GM19467 (cell line): ENCODE data around the gene AKAP6.

Source experiments
- ATAC-seq: cut with Tn5 transposase; IDR thresholded peaks from one replicate; pipeline ENCODE4 v1.9.1; 2021; ENCODE audit warnings: mild to moderate bottlenecking, moderate library complexity; ENCODE audit not compliant: unreplicated experiment

The AKAP6 gene

GRCh38 chr14:32650030-32650429 lies 320.9 kb downstream of the AKAP6 start:
- ATAC-seq = no peak

DNA sequence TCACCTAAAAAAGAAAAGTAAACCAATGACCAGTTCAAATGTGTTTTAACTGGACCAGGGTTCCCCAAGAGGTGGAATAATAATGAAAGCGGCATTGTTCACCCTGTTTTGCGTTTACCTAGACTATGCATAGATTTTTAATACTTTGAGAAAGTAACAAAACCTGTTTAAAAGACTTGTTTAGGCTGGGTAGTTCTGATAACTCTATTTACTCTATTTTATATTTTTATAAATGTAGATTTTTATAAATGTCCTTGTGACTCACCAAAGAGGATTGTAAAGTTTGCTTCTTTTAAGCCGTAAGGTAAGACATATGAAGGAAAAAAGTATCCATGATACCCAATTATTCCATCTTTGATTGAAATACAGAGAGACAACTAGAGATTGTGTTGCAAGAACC lies 321.6 kb downstream of the AKAP6 start:
- ATAC-seq = no peak

- no peak for ATAC-seq
These were observed 325.0 kb downstream of the AKAP6 start for GRCh38 chr14:32654106-32654505.

DNA sequence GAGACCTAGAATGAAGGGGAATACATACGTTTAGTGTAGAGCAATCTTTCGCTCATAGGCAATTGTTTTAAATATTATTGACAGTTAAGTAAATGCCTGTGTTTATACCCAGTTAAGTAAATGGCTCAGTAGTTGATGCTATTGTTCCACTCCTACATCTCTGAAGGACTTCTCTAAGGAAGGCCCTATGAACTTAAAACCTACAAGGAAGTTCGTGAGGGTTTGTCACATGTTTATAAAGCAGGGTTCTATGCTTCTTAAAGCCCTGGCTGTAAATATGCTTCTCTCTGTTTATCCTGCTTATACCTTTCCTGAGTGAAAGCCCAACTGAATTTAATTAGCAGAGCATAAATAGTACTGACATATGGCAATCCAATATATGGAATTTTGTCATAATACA lies 327.5 kb downstream of the AKAP6 start:
- ATAC-seq = no peak

DNA sequence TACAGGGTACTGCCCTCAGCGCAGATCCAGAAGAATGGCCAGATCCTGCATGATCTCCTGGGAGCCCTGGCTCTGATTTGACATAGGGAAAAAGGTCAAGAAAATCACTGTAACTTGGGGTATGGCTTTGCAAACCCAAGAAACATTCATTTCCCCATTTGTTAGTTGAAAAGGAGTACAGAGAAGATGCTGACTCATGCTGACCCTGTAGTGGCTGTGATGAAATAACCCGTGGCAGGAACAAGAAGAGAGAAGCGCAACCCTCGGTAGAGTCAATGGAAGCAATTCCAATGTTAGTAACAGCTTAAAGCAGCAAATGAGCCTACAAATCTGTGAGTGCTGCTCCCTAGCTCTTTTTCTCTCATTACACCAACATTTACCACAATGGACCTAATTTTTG lies 328.0 kb downstream of the AKAP6 start:
- no peak for ATAC-seq

- no peak for ATAC-seq
These were observed 332.1 kb downstream of the AKAP6 start for GRCh38 chr14:32661216-32661615.

DNA sequence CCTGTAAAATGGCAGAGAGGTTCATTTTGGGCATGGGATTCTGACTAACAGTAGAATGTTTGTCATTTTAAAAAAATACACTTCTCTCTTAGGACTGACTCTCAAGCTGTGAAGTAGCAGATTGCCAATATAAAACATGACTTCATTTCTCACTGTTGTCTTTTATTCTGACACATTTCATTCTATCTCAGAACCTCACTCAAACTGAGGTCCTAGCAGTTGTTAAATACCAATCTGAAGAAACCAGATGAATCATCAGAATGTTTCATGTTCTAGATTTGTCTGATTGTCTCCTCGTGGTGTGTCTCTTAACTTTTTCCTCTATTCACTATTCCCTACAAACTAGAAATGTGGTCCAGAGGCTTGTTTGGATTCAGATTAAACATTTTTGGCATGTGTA lies 333.1 kb downstream of the AKAP6 start:
- ATAC-seq = no peak

DNA sequence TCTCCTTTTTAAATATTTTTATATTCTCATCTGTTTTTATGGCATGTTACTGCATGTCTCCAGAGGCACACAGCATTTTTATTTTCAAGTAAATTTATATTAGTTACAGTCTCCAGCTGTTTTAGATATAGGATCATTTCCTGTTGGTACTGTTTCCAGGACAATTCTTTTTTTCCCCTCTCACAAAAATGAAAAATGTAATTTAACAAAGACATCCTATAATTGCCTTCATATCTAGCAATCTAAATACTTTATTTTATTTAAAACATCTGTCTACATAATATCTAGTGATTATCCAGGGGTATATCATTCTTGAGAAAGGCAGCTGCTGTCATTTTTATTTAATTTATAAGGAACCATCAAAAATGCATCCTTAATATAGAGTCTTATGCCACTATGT lies 337.2 kb downstream of the AKAP6 start:
- no peak for ATAC-seq

DNA sequence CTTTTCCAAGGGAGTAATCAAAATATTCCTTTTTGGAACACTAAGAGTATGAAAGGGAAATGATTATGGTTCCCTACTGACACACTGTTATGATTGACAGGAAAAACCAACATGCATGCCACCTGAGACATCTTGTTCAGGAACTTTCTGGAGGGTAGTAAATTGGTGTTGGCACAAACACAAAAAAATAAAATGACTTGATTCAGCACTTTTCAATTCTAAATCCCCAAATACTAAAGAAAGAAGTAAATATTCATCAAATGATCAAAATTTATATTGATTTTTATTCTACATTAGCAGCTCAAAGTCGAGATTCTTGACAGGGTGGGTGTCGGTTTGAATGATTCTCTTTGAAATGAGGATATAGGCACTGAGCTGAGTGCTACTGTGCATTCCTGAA lies 338.2 kb downstream of the AKAP6 start:
- no peak for ATAC-seq

- no peak for ATAC-seq
These were observed 338.7 kb downstream of the AKAP6 start for GRCh38 chr14:32667791-32668190.

GRCh38 chr14:32669391-32669790 lies 340.3 kb downstream of the AKAP6 start:
- no peak for ATAC-seq

GRCh38 chr14:32675433-32675832 lies 346.3 kb downstream of the AKAP6 start:
- no peak for ATAC-seq

DNA sequence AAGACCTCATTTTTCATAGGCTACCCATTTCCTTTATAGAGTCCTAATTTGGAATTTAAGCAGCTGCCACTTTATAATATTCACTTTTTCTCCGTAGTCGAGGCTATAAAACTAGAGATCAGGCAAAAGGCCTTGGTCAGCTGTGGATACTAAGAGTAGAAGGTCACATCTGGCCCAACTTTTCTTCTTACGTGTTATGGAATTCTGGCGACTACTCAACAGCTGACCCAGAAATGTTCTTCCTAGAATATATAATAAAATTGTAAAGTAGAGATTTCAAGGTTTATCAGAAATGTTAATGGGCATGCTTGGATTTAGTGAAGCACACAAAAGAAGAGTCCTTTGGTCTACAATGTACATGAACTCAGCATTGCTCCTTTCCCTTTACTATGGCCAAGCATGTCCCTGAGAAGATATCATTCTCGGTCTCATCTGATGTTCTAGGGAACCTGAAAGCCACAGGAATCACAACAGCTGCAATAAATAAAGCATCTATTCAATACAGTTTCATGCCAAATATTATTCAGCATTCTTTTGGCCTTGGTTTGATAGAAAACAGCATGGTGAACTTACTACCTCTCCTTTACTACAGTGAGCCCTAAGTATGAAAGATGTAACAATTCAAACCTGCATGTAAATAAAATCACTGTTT lies 348.2 kb downstream of the AKAP6 start:
- no peak for ATAC-seq

GRCh38 chr14:32678088-32678487 lies 349.0 kb downstream of the AKAP6 start:
- ATAC-seq = no peak

GRCh38 chr14:32679927-32680612 lies 351.0 kb downstream of the AKAP6 start:
- no peak for ATAC-seq

- ATAC-seq = no peak
These were observed 352.5 kb downstream of the AKAP6 start for GRCh38 chr14:32681598-32681997.

GRCh38 chr14:32682214-32682613 lies 353.1 kb downstream of the AKAP6 start:
- no peak for ATAC-seq

- no peak for ATAC-seq
These were observed 354.6 kb downstream of the AKAP6 start for GRCh38 chr14:32683679-32684078.

DNA sequence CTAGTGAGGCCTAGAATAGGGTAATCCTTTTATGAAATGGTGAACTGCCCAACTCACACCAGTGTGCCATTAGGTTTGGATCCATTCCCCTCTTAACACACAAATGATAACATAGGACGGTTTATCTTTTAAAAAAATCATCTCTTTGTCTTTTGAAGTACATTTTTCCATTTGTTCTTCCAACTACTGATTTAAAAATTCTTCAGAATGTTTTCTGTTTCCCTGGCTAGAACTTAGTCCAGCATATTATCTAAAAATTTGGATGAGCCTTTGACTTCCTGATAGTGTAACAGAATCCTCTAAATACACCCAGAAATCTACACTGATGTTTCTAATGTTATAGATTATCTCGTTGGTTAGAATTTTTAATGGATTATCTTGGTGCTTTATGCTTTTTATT lies 359.8 kb downstream of the AKAP6 start:
- ATAC-seq = no peak

- no peak for ATAC-seq
These were observed 363.3 kb downstream of the AKAP6 start for GRCh38 chr14:32692441-32692840.

- no peak for ATAC-seq
These were observed 364.0 kb downstream of the AKAP6 start for GRCh38 chr14:32693114-32693513.

- ATAC-seq = no peak
These were observed 365.8 kb downstream of the AKAP6 start for GRCh38 chr14:32694795-32695449.
